Kidney tubule cell (primary cell): Measurements from ENCODE around the gene COL8A1.
"Not testable (repeated sequence)": the region's sequence is repeated elsewhere in the genome, so short reads cannot be mapped to it uniquely, and the experiment has no call there.

Source experiments
- DNase-seq: peaks from one replicate; pipeline ENCODE4 v3.0.0-alpha.2; 2018; ENCODE audit warnings: low spot score

The COL8A1 gene

DNA sequence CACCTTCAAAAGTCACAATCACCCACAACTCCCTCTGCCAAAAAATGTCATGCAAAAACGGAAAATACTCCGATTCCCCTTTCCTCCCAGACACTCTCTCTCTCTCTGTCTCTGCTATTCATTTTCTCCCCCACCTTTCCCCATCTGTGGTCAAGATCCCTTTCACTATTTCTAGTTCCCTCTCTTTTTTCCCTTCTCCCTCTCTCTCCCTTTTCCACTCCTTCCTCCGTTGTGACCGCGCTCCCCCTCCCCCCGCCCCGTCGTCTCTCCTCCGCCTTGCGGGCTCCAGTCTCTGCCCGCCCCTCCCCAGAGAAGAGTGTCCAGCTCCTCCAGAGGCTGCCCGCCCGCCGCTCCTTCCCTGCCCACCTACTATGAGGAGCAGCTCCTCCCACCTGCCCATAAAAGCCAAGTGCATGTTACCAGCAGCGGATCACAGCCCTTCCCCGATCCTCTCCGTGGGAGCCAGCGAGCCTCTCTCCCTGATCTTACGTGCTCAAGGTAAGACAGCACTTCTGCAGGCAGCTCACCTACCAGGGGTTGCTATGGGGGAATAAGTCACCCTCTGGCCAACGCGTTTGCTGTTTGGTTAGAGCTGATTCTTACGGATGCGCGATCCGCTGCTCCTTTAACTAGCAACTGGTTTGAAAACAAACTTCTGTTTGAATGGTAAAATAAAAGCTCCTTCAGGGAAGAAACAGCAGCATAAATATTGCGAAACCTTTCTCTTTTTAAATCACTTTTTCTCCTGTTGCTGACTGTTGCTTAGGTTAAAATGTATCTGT is at the start of gene COL8A1:
Gene COL8A1 (plus strand): TSS at position 428 of the 782 bp plus-strand sequence. CDS start 152,089 bp downstream, outside the sequence.
- peak; percentile 86 for DNase-seq

- DNase-seq: not testable (repeated sequence)
Observed at GRCh38 chr3:99589168-99589567, 49.2 kb upstream of the COL8A1 start.

DNA sequence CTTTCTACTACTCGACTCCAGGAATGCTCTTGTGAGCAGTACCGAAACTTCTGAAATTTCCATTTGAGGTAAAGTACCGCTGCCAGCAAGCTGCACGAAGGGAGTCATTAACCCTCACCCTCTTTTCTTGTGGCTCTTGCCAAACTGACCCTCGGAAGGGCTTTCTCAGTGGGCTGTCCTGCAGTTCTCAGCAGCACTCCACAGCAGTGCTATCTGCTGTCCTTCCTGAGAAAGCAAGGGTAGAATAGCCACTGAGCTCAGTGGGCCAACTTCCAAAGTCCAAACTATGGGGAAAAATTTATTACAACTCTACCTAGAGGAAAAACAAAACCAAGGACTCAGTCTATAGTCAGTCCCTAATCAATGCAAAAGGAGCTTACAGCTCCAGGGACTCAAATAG is 38.5 kb upstream of the COL8A1 start:
- DNase-seq: no peak

GRCh38 chr3:99601515-99601914 is 36.9 kb upstream of the COL8A1 start:
- no peak for DNase-seq

GRCh38 chr3:99602183-99602582 is 36.2 kb upstream of the COL8A1 start:
- DNase-seq: no peak

DNA sequence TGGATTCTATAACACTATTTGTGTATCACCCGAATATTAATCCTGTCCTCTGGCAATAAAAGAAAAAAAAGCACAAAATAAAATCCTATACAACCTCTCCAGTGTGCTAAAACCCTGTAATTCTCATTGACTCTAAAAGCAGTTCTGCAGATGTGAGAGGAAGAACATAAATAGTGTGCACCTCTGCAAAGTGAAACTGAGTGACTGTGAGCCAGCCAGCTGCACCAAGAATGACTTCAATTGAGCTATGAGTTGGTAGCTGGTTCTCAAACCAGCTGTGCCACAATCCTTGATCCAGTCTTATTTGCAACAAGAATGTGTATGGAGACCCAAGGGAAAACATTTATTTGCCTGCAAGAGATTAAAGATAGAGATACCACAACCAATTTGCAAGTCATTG is 31.2 kb upstream of the COL8A1 start:
- DNase-seq: no peak

- no peak for DNase-seq
Observed at GRCh38 chr3:99614768-99615167, 23.6 kb upstream of the COL8A1 start.

- no peak for DNase-seq
Observed at GRCh38 chr3:99620077-99620767, 18.2 kb upstream of the COL8A1 start.

GRCh38 chr3:99620976-99621375 is 17.4 kb upstream of the COL8A1 start:
- DNase-seq: no peak

- no peak for DNase-seq
Observed at GRCh38 chr3:99624496-99625236, 13.7 kb upstream of the COL8A1 start.

GRCh38 chr3:99625237-99625622 is 13.2 kb upstream of the COL8A1 start:
- DNase-seq: no peak

DNA sequence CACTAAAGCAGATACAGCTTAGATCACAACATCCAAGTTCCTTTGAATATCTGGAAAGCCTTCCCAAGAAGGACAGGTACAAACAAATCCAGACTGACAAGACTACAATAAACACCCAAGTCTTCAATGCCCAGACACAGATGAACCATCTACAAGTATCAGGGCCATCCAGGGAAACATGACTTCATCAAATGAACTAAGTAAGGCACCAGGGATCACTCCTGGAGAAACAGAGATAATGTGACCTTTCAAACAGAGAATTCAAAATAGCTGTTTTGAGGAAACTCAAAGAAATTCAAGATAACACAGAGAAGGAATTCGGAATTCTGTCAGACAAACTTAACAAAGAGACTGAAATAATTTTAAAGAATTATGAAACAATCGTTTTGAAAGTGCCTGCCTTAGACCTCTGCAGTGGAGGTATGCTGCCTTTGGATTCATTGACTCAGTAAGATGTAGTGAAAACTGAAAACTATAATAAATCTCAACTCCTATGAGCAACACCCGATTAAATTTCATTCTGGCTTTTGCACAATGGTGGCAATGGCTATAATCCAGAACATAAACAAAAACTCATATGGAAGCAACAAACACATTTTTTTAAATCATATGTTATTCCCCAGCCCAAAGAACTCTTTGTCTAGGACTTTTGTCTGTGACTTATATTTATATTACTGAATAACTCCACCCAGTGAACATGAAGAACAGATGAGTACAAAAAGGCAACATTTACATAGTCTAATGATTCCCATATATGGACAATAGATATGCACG is 12.6 kb upstream of the COL8A1 start:
- DNase-seq: no peak

- DNase-seq: no peak
Observed at GRCh38 chr3:99626417-99626788, 12.0 kb upstream of the COL8A1 start.

DNA sequence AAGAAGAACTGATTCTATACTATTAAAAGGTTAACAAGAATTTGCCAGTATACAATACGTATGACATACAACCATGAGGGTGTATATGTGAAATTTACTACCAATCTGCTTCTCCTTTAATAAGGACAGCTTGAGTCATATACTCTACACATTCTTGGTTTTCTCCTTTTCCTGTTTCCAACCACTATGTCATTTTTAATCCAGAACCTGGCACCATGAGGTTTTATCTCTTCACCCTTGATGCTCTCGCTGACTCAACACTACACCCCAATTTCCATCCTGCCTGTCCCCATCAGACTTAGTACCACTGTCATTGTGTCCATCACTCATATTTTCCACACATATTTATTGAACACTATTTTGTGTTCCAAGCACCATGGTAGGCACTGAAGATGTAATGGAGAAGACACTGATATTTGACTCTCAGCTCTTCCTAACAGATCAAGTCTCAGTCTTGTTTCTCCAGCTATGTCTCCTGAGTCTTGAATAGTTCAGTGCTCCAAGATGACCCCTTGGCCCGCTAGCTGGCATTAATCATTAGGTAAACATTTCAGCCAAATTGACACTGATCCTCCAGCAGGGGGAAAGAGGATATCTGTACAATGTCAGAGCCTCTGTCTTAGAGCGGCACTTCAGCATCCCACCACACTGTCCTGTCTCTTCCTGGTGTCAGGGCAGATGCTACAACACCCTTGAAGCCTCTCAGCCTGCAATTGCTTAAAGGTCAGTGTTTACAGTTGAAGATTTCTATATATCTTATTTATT is 11.2 kb upstream of the COL8A1 start:
- peak; percentile 47 for DNase-seq

- DNase-seq: no peak
Observed at GRCh38 chr3:99630815-99631214, 7.6 kb upstream of the COL8A1 start.

- DNase-seq: peak; percentile 84
Observed at GRCh38 chr3:99633887-99634558, 4.4 kb upstream of the COL8A1 start.

GRCh38 chr3:99634881-99635280 is 3.5 kb upstream of the COL8A1 start:
- peak; percentile 73 for DNase-seq

GRCh38 chr3:99635348-99635747 is 3.0 kb upstream of the COL8A1 start:
- peak; percentile 58 for DNase-seq

DNA sequence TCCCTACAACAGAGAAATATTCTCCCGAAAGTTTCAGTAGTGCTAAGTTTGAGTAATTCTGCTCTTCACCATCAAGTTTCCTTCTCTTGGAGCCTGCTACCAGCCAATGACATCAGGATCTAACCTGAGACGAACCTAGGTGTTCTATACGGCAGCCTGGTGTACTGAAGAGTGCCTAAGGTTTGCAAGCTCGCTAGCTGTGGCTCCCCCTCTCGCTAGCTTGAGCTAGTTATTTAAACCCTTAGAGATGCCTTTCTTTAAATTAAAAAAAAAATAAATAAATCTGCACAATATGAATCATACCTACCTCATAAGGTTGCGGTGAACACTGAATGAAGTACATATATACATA is 1.4 kb upstream of the COL8A1 start:
- peak; percentile 62 for DNase-seq

GRCh38 chr3:99637368-99638111 is 854 bp upstream of the COL8A1 start:
- DNase-seq: peak; percentile 81
